HG03457 (cell line): ENCODE data around the gene FNDC3A.
A peak's percentile ranks its signal among the peaks of the same experiment; 100 is the strongest.
"Not testable (repeated sequence)": the region's sequence is repeated elsewhere in the genome, so short reads cannot be mapped to it uniquely, and the experiment has no call there.

ENCODE experiments used
- ATAC-seq: cut with Tn5 transposase; IDR thresholded peaks from one replicate; pipeline ENCODE4 v1.9.1; 2021; ENCODE audit warnings: moderate number of reproducible peaks; ENCODE audit not compliant: unreplicated experiment

Gene FNDC3A

DNA sequence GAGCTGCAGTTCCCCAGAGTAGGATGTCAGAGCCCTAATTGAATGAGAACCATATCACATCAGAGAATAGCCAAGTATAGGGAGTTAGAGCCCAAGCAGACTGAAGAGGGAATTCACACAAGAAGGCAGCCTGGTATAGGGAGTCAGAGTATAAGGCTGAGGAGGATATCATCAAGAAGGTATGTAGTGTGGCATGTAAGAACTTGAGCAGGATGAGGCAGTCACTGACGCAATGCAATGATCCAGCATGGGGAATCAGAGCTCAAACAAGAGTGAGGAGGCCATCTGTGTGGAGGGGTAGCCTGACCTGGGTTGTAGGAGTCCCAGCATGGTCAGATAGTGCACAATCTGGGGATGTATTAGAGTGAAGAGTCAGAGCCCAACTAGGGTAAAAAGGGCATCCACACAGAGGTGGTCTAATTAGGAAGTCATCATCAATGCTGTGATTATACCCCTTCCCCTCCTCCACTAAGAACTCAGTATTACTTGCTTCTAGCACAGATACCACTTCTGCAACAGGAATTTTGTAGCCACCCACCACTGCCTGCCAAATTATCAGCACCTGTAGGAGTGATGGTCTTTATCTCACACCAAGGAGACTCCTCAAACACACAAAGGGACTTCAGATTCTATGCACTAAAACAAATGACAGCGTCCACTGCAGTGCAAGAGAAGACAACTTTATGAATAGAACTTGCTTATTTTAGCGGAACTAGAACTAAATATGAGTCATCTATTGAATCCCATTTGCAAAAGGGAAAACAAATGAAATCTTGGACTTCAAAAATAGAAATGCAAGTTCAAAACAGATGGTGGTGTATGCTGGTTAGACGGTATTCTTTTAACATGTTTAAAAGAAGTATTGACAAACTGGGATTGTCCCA is 107.2 kb downstream of the FNDC3A start:
- ATAC-seq = peak; percentile 56

DNA sequence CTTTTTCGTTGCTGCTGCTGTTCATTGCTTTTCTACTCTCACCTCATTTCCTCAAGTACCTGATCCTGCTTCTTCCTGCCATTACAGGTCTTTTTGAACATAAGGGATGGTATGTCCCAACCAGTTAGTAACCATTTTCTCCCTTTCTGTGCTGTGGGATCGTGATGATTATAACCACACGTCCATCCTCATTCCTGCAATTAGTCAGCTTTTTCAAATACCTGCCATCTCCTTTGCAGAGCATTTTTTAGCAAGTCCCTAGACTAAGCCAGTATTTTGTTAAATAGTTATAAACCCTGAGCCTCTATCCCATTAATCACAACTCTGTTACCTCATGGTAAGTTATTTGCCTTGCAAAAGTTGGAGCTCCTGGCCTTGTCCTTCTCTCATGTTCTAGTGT is 109.2 kb downstream of the FNDC3A start:
- no peak for ATAC-seq

DNA sequence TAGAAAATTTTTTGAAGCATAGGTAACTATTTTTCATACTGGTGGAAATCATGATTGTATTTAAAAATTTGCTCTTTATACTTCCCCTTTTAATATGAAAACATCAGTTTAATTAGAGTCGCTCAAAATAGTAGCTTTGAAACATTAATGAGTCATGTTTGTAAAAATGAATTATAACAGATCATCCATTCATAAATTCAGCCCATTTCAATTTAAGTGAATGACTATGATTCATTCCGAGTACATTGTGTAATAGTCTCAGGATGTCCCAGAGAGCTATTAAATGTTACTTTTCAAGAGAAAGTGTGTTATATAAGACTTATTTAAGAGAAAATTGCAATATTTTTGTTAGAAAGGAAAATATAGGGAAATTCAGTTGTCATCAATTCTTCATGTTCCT is 111.0 kb downstream of the FNDC3A start:
- ATAC-seq = no peak

DNA sequence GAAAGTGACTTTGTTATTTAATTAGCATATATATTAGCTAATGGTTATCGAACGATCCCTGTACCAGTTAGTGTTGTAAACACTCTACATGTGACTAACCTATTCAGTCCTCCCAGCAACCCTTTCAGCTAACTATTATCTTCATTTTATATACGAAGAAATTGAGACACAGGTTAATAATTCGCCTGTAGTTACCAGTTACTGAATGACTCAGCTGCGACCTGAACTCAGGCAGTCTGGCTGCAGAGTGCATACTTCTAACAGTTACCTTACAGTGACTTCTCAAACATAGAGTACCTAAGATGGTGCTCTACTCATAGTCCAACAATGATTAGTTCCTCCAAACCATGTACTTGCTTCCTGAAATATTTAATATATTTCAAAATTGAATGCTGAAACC is 117.7 kb downstream of the FNDC3A start:
- ATAC-seq = no peak

DNA sequence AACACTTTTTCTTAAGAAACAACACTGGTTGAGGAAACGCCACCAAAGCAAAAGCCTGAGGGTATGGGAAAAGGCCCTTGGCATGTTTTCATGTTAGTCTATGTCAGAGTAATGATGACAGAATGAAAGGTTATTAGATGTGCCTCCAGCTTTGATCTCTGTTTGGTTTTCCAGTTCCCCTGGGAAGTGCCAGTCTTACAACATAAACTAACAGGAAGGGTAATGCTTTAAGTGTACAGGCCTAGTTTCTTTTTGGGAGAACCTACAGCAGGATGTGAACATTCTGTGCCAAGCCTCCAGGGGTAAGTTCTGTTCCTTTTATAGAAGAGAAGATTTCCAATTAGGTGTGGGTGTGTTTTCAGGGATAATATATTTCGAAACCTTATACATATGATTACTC is 121.7 kb downstream of the FNDC3A start:
- no peak for ATAC-seq

DNA sequence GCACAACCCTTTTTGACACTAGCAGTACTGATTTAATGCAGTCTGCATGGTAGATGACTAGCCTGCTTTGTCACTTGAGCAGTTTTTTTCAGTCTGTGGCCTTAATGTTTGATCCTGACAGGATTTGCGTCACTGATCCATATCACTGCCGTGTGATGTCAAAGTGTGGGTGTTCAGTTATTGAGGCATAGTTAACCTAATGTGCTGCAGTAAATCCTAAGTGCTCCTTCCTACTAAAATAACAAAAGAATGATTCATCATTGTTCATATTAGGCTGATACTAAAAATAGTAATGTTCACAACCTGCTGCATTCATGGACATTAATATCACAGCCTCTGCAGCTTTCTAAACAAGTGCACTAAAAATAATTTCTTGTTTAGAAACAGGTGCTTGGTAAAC is 122.5 kb downstream of the FNDC3A start:
- no peak for ATAC-seq

DNA sequence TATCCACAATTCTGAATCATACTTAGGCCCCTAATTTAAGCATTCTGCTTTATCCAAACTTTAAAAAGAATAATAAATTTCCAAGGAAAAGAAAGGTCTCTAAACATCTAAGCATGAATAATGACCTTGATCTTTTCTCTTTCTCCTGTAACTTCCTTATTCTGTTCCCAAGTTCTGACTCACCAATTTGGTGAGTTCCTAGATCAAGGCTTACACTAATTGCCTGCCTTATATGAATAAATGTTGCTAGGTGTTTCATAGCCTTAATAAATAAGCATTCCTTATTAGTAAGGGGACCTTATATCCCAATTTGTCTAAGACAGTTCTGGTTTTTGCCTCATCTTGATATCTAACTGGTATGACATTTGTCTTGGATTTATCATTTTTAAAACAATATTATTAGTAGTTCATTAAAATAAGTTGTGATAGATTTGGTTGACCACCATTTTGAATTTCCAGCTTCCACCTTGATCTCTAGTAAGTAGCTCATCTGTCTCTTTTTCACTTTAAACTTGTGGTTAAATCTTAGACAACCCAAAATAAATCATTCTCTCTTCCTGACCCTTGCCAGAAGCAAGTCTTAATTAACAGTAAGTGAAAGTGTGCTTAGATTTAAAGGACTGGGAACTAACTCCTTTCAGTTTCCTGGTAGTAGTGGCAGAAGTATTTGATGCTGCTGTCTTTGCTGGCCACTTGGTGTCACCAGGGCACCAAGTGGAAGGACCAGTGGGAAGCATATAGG is 123.2 kb downstream of the FNDC3A start:
- no peak for ATAC-seq

DNA sequence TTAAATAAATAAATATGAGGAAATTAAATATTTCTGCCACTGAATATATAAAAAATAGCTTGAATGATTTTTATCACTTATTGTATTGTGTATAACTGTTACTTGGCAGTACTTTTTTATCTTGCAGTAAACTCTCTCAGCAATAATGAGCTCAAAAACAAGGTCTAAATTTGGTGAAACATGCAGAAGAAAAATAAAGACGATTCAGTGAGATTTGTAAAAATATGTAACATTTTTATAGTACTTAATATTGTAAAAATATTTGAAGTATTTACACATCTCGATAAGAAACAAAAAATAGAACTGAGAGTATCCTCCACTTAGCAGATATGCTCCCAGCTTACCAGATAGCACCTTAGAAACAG is 123.8 kb downstream of the FNDC3A start:
- ATAC-seq = no peak

DNA sequence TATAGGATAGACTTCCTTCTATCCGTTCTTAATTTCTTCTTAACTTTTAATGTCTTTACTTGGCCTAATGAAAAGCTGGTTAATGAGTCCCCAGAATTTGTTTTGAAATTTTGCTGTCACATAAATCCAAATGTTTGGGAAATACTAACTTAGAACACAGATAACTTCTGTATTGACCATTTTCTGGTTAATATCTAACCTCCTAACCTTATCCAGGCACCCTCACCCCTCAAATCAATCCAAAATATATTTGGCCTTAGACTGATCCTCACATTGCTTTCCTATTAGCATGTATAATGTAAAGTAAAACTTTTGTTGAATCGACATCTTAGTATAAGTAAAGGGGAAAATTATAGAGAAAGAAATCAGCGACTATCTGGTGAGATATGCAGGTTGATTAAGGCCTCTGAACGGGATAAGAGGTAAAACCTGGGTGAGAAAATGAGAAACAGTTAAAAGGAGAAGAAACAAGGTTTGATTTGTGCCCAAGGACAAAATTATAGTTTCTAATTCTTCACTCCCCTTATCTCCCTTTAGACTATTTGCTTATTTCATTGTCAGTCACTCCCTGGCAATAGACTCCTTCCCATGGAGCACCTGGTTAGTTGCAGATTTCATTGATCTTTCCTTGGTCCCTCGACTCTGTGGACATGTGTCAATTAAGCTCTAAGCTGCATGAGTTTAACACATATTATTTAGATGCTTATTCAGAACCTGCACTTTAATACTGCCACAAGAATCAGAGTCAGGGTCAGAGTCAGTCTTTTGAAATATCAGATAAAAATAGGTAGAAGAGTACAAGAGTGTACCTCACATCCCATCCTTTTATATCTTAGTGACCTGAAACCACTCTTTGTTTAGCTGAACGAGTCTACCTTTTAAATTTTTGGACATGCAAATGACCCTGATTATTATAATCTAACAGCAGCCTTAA is 125.2 kb downstream of the FNDC3A start:
- ATAC-seq = no peak

DNA sequence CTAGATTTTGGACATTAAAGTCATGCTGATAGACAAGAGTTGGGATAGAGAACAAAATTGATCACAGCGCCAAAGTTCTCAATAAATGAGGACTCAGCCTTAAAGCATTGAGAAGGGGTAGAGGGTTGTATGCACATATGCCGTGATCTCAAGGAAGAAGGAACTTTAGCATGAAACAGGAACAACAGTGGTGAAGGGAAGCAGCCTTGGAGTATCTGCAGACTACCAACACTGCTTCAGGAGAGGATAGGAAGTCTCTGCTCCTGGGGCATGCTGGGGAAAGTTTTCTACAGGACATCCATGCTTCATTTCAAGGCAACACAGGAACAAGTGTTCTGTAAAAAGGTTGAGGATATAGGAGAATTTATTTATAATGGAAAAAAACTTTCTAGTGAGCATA is 132.5 kb downstream of the FNDC3A start:
- no peak for ATAC-seq

DNA sequence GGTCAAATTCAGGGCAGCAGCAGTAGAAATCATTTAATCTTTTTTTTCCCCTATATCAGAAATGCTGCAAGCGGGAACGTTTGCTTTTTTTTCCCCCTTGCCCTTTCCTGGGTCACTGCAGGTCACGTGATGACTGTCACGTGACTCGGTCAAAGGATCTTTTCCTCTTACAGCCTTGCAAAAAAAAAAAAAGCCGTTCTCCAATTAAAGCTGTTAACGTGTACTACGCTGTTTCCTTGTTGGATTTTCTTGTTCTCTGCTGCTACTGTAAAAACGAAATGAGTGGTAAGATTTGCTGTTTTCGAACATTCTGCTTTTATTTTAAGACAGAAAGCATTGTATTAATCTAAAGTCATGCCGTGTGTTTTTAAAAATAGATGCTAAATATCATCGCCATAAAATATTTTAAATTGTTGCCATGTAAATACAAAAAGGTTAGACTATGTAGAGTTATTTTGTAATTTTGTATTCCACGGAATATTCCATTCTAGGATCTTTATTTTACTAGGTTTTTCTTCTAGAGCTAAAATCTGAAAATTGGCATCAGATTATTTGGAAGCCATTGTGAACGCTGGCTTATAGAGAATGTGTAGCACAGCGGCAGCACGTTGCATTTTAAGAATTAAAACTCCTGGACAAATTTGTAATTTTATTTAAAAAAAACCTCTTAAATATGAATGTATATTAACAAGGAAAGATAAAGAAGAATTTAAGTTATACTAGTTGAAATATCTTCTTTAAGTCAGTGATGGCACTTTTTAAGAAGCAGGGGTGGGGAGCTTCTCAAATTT is 134.6 kb downstream of the FNDC3A start:
- no peak for ATAC-seq

DNA sequence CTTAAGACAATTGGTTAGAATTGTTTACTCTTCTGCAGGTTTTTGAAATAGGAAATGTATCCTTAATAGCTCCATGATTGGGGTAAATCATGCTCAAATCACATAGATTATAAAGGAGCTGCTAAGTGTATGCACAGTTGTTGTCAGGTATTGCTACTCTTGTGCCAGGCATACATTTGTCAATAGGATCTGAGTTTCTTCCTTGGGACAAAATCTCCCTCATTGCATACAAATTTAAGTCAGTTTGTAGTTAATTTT is 135.1 kb downstream of the FNDC3A start:
- ATAC-seq = no peak

DNA sequence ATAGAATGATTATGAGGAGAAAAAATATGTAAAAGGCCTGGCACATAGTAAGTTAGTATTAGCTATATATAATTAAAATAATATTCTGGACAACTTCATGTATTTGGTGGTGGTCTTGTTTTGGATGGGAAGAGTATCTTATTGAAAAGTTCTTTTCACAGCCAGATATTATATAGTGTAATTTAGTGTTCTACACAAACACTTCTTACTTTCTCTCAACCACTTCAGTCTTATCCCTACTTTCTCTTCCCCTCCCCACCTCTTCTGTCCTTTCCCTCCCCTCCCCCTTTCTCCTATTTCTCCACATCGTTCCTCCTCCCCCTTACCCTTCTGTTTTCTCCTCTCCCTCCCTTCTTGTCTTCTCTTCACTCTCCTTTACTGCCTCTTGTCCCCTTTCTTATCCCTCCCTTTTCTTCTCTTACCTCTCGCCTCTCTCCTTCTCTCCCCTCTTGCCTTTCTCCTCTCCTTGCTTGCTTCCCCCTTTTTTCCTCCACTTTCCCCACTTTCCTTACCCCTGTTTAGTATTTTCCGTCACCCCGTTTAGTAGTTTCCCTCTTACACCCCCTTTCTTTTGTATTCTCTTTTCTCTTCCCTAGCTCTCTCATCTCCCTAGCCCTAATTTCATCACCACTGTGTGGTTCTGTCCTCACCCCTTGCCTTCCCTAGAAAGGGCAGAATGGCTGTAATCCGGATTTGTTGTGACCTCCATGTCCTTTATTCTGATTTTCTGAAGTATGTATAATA is 137.2 kb downstream of the FNDC3A start:
- no peak for ATAC-seq

DNA sequence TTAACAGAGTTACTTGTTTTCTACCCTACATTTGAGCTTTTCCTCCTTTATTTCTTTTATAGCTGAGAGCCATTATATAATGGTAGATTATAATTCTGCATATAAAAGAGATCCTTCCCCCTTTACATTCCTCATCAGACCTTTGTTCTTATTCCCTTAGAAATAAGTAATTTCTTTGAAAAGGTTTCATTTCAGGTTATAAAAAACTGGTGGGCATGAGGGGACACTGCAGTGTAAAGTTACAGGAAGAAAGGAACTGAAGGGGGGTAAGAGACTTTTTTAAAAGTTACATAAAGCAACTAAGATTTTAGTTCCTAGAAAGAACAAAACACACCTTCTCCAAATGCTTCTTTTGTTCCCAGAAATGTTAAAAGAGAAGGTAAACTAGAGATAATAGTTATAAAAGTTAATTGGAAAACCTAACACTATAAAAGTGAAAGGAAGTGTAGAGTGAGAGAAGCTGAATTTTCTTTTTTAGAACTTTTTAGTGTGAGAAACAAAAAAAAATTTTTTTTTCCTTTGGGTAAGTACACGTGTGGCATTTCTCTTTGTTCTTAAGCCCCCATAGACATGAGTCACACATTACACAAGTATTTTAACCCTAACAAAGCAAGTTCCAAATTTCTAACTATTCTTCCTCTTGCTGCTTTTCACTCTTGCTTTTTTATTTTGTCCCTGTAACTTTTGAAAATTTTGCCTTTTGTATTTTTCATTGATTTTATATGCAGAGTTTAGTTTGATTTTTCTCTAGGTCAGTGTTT is 138.0 kb downstream of the FNDC3A start:
- no peak for ATAC-seq

DNA sequence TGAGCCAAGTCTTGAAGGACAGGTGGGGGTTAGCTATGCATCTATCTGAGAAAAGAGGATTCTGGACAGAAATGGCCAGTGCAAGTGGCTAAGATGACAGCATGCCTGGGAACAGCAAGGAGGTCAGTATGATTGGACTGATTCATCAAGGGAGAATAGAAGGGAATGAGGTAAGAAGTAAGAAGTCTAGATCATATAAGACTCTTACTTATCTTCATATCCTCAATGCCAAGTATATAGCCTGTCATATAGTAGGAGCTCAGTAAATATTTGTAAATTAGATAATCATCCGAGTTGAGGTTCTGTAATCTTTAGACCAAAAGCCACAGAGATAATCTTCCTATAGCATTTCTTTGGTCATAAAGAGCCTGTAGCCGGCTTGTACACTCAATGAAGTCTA is 141.2 kb downstream of the FNDC3A start:
- no peak for ATAC-seq

DNA sequence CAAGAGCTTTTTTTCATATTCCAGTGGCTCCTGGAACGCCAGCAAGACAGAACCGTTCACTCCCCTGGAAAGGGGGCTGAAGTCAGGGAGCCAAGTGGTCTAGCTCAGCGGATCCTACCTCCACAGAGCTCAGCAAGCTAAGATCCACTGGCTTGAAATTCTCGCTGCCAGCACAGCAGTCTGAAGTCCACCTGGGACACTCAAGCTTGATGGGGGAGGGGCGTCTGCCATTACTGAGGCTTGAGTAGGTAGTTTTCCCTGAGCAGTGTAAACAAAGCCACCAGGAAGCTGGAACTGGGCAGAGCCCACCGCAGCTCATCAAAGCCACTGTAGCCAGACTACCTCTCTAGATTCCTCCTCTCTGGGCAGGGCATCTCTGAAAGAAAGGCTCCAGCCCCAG is 142.7 kb downstream of the FNDC3A start:
- not testable (repeated sequence) for ATAC-seq

DNA sequence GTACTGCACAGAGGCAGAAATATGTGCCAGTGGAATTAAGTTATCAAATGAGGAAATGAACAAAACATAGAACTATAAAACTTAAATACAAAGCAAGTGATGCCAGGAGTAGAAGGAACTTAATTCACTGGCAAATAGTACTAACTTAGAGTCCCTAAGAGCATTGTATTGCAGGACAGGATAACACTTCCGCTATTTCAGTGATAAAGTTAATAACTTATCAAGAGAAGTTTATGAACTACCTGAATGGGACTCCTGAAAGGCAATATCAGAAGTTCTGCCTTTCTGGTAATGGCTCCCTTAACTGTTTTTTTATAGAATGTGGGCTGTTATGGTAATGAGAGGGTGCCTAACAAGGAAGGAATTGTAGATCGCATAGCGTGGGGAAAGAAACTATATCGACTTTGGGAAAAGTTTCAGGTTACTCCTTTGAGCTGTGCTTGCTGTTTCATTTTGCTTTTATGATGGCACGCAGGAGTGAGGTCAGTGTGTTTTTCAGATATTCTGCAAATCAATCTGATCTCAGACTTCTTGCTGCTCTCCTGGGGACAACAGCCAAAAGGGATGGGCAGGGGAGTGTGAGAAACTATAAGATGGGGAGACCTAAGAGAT is 149.1 kb downstream of the FNDC3A start:
- no peak for ATAC-seq

DNA sequence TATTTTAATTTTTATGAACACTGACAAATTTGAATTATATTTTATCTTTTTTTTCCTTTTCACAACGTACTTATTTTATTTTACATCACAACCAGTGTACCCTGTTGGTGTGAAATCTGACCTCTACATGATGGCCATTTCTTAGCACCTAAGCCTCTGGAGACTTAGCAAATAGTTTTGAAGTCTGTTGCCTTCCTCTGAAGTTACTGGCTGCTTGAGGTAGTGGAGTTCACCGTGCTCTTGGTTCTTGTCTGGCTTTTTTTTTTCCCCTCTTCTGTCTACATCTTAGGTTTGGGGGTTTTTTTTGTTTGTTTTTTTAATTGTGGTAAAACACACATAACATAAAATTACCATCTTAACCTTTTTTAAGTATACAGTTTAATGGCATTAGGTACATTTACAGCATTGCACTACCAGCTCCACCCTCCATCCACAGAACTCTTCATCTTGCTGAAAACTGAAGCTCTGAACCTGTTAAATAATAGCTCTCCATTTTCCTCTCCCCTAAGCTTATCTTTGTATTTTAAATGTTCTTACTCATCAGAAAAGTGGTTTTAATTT is 150.3 kb downstream of the FNDC3A start:
- ATAC-seq = no peak
